NT2/D1 (cell line): ENCODE data around the gene HS1BP3.

Experiments used
- DNase-seq: peaks from one replicate; pipeline ENCODE4 v3.0.0-alpha.2; 2011; ENCODE audit warnings: low read depth, low spot score
- H3K27me3 ChIP-seq: 2 replicates; pipeline ENCODE4 v1.6.0; 2011; ENCODE audit warnings: mild to moderate bottlenecking; ENCODE audit not compliant: insufficient read length, insufficient read depth
- H3K36me3 ChIP-seq: 2 replicates; pipeline ENCODE4 v1.6.1; 2011; ENCODE audit warnings: mild to moderate bottlenecking, low read length, mixed read lengths; ENCODE audit not compliant: insufficient read depth, insufficient read length
- H3K4me1 ChIP-seq: 2 replicates; pipeline ENCODE4 v1.5.1; 2011; ENCODE audit not compliant: insufficient read depth, insufficient read length
- H3K4me3 ChIP-seq: 2 replicates; pipeline ENCODE4 v1.5.1; 2011; ENCODE audit warnings: low read depth; ENCODE audit not compliant: insufficient read length
- H3K9ac ChIP-seq: 2 replicates; pipeline ENCODE4 v1.6.0; 2011; ENCODE audit warnings: low read depth; ENCODE audit not compliant: insufficient read length
- H3K9me3 ChIP-seq: 2 replicates; pipeline ENCODE4 v1.5.1; 2011; ENCODE audit warnings: mild to moderate bottlenecking, low read length; ENCODE audit not compliant: insufficient read depth
- SUZ12 ChIP-seq: IDR thresholded peaks from 2 replicates; pipeline ENCODE4 v1.6.1; 2011; ENCODE audit not compliant: insufficient read length, insufficient read depth; ENCODE audit errors: extremely low read depth
- YY1 ChIP-seq: IDR thresholded peaks from 2 replicates; pipeline ENCODE4 v1.6.1; 2011; ENCODE audit not compliant: insufficient read length, insufficient read depth
- ZNF274 ChIP-seq: IDR thresholded peaks from 2 replicates; pipeline ENCODE4 v1.6.1; 2011; ENCODE audit warnings: mild to moderate bottlenecking, low read depth, low read length

Gene HS1BP3

DNA sequence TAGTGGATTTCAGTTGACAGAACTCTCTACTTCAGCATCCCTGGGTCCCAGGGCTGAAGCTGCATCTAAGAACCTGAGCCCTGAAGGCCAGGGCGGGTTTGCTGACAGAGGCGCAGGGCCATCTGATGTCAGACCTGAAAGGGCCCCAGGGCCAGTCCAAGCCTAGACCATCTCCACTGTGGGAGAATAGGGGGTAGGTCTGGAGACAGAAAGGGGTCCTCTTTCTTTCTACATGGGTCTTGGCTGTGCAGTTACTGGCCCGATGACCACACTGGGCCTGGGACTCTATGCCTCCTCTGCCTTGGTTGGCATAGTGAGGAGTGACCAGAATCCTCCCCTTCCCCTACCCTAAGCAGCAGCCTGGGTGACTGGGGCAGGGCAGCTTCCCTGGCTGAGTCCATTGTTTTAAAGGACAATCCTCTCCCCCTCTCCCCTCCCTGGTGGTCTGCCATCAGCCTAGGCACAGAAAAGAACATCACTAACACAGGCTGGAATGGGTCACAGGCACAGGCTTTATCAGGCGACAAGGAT, 34.5 kb downstream of the HS1BP3 start:
- no peak overlapping the region for H3K9ac ChIP-seq
- peaks cover 13% of the 10 kb centered on the region for H3K4me1 ChIP-seq
- H3K4me3 ChIP-seq, result no peak overlapping the region
- no peaks in the 10 kb centered on the region for H3K9me3 ChIP-seq
- no peak for TF ChIP-seq SUZ12
- no peaks in the 10 kb centered on the region for H3K27me3 ChIP-seq
- no peak for DNase-seq
- peaks cover 4% of the 10 kb centered on the region for H3K36me3 ChIP-seq

DNA sequence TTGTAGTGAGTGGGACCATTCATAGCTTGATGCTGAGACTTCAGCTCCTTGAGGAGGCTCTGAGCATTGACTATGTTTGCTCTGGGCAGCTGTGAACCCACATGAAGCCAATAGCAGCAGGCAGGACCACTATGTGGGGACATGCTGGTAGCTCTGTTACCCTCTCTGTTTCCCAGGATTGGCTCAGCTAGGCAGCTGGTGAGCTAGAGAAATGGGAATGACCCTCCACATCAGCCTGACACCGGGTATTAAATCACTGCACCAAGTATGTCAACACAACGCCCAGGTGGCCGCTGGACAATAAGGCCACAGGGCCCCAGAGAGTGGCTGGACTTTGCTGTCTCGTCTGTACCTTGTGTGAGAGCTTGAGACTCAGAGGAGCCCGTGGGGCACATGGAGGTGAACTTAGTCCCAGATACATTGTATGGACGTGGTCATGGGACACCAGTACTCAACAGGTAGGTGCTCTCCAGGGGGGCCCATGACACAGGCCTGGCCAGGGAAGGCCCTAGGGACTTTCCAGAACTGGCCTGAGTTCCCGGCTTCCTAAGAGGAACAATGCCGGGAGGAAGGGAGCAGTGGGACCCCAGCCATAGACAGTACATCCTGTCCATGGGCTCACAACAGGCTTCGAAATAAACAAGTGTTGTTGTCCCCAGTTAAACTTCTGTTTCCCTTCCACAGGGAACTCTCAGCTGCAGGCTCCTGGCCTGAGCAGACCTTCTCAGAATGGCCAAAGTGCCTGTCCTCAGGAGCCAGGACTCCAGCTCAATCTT, 35.2 kb downstream of the HS1BP3 start:
- H3K9ac ChIP-seq, result no peak overlapping the region
- DNase-seq, result no peak
- TF ChIP-seq SUZ12 (no peak), ZNF274 (no peak), YY1 (no peak)
- no peaks in the 10 kb centered on the region for H3K36me3 ChIP-seq
- H3K9me3 ChIP-seq, result no peaks in the 10 kb centered on the region
- peaks cover 13% of the 10 kb centered on the region for H3K4me1 ChIP-seq
- H3K4me3 ChIP-seq, result no peak overlapping the region
- no peaks in the 10 kb centered on the region for H3K27me3 ChIP-seq

DNA sequence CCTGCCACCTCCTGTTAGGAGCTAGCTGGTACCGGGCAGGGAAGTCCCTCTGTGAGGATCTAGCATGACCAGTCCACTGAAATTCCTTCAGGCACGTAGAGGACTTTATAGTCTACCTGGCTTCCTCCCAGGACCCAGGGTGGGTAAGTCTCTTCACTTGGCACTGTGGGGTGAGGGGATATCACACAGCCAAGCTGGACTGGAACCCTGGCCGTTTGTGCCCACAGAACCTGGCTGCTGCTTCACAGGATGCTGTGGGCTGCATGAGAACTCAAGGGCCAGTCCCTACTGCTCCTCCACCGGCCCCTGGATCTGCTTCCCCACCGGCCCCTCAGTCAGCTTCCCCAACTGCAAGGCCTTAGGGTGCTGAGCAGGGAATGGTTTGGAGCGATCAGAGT, 35.8 kb downstream of the HS1BP3 start:
- Histone ChIP-seq H3K36me3 (no peaks in the 10 kb centered on the region), H3K27me3 (no peaks in the 10 kb centered on the region), H3K4me3 (no peak overlapping the region), H3K9me3 (no peaks in the 10 kb centered on the region), H3K9ac (no peak overlapping the region), H3K4me1 (peaks cover 13% of the 10 kb centered on the region)
- DNase-seq, result no peak
- TF ChIP-seq SUZ12 (no peak), YY1 (no peak)

DNA sequence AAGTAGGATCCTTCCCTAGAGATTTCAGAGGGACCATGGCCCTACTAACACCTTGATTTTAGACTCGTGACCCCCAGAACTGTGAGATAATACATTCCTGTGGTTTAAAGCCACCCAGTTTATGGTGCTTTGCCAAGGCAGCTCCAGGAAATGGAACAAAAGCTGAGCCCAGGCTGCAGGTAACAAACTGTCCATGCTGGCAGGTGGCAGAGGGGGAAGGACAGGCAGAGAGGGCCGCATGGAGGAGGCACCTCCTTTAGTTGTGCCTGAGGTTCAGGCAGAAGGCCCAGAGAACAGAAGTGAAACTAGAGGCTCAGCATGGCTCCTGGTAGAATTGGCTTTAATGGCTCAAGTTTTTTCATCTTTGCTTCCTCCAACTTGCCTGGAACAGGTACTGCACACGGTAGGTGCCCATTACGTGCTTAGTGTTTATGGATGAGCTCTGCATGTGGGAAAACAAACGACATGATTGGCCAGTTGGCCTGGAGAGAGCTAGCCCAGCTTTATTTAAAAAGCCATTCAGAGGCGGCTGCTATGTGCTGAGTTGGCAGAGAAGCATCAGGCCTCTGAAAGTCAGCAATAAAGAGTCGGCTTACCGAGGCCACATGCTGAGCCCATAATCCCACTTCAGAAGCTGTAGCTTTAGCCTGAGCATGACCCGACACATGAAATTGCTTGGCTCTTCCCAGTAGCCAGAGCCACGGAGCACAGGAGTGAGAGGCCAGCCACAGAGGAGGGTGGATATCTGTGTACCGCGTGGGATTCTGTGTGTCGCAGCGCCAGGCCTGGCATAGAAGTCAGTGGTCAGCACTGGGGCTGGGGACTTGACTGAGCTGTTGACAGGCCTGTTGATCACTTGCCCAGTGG, 36.5 kb downstream of the HS1BP3 start:
- no peak overlapping the region for H3K4me3 ChIP-seq
- no peaks in the 10 kb centered on the region for H3K36me3 ChIP-seq
- no peak for TF ChIP-seq SUZ12
- TF ChIP-seq ZNF274, result no peak
- no peak for TF ChIP-seq YY1
- H3K9me3 ChIP-seq, result no peaks in the 10 kb centered on the region
- no peak overlapping the region for H3K9ac ChIP-seq
- DNase-seq, result peak; percentile 67
- no peaks in the 10 kb centered on the region for H3K27me3 ChIP-seq
- H3K4me1 ChIP-seq, result peaks cover 14% of the 10 kb centered on the region

DNA sequence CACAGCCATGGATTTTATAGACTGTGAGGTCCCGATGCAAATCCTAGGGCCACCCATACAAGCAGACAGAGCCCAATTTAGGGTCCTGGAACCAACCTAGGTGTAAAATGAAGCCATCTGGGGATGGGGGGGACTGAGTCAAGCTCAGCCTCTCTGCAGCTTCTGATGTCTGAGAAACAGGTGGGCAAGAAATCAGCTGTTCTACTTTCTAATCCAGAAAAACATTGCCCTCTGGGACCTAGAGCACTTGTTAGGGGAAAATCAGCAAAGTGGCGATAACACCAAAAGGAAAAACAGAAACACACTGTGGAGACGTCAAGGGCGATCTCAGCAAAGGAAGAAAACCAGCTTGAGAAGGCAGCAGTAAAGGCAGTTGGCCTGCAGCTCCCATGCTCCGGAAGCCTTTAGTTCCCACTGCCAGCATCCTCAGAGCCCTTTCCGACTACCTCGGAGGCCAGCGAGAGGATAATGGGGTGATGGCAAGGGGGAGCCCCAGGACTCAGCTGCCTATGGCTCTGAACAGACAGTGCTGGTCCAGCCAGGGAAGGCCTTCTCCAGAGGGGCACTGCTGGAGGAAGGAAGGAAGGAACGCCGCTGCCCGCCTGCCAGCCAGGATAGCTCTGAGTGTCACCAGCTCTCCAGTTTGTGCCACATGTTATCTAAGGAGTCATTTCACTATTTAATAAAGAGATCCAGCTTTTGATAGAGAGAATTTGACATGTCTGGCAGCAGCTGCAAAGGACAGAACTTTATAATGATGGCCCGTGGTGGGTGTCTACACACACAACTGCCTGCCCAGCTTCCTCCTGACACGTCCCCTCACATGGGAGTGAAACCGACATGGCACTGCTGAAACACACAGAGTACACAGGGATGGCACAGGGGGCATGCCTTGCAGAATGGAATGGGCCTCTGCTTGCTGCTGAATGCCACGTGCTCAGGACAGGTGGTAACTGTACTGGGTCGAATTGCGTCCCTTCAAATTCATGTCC, 37.7 kb downstream of the HS1BP3 start:
- TF ChIP-seq SUZ12 (no peak), ZNF274 (no peak), YY1 (no peak)
- Histone ChIP-seq H3K4me1 (peaks cover 14% of the 10 kb centered on the region), H3K9me3 (no peaks in the 10 kb centered on the region), H3K4me3 (no peak overlapping the region), H3K27me3 (no peaks in the 10 kb centered on the region), H3K36me3 (no peaks in the 10 kb centered on the region), H3K9ac (no peak overlapping the region)
- DNase-seq, result no peak

DNA sequence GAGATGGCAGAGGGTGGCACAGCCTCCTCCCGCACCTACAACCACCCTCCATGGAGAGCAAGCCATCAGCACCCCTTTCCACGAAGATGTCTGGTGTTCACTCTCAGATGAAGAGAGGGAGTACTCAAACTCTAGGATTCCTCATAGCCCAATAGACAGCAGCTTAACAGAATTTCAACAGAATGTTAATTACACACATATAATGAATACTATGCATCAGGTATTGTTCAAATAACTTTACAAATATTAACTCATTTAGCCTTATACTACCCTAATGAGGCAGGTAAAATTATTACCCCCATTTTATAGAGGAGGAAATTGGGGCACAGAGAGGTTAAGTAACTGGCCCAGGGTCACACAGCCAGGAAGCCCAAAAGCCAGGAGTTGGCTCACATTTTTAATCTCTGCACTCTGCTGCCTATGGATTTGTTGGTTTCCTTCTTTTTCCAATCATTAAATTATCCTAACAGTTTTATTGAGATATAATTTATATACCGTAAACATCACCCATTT, 39.0 kb downstream of the HS1BP3 start:
- H3K27me3 ChIP-seq, result no peaks in the 10 kb centered on the region
- H3K4me1 ChIP-seq, result peaks cover 8% of the 10 kb centered on the region
- H3K4me3 ChIP-seq, result no peak overlapping the region
- H3K9me3 ChIP-seq, result no peaks in the 10 kb centered on the region
- H3K36me3 ChIP-seq, result no peaks in the 10 kb centered on the region
- DNase-seq, result no peak
- no peak overlapping the region for H3K9ac ChIP-seq
- no peak for TF ChIP-seq SUZ12
- TF ChIP-seq YY1, result no peak
